HG03442 (cell line): ENCODE data around the gene THTPA.
"Not testable (repeated sequence)": the region's sequence is repeated elsewhere in the genome, so short reads cannot be mapped to it uniquely, and the experiment has no call there.

Experiments used
- ATAC-seq: cut with Tn5 transposase; IDR thresholded peaks from one replicate; pipeline ENCODE4 v1.9.1; 2021; ENCODE audit warnings: mild to moderate bottlenecking, moderate library complexity; ENCODE audit not compliant: unreplicated experiment

Gene THTPA

GRCh38 chr14:23532658-23533057, 23.4 kb upstream of the THTPA start:
- ATAC-seq = no peak

GRCh38 chr14:23533652-23534435, 22.2 kb upstream of the THTPA start:
- ATAC-seq = no peak

- ATAC-seq = no peak
These were observed 20.1 kb upstream of the THTPA start for GRCh38 chr14:23535943-23536342.

GRCh38 chr14:23536494-23536893, 19.6 kb upstream of the THTPA start:
- ATAC-seq = no peak

- not testable (repeated sequence) for ATAC-seq
These were observed 19.2 kb upstream of the THTPA start for GRCh38 chr14:23536906-23537305.

- no peak for ATAC-seq
These were observed 18.6 kb upstream of the THTPA start for GRCh38 chr14:23537351-23538049.

GRCh38 chr14:23538050-23538718, 17.9 kb upstream of the THTPA start:
- no peak for ATAC-seq

- ATAC-seq = no peak
These were observed 17.3 kb upstream of the THTPA start for GRCh38 chr14:23538785-23539184.

- ATAC-seq = no peak
These were observed 16.6 kb upstream of the THTPA start for GRCh38 chr14:23539248-23540140.

- no peak for ATAC-seq
These were observed 16.0 kb upstream of the THTPA start for GRCh38 chr14:23540141-23540469.

GRCh38 chr14:23542261-23542660, 13.8 kb upstream of the THTPA start:
- ATAC-seq = no peak

- ATAC-seq = no peak
These were observed 12.7 kb upstream of the THTPA start for GRCh38 chr14:23543403-23543802.

GRCh38 chr14:23544511-23545447, 11.3 kb upstream of the THTPA start:
- ATAC-seq = no peak

- no peak for ATAC-seq
These were observed 10.2 kb upstream of the THTPA start for GRCh38 chr14:23545740-23546365.

- ATAC-seq = no peak
These were observed 9.5 kb upstream of the THTPA start for GRCh38 chr14:23546450-23547035.

GRCh38 chr14:23547924-23548323, 8.1 kb upstream of the THTPA start:
- no peak for ATAC-seq

GRCh38 chr14:23548351-23549318, 7.4 kb upstream of the THTPA start:
- ATAC-seq = no peak
